Activated T-cell treated with anti-CD3 and anti-CD28 coated beads, Interleukin-2, amount 50 U/mL, for 48 hours (primary cell): ENCODE measurements around the gene PALLD.

Experiments
- DNase-seq, 2 experiments: peaks; one replicate each; pipeline ENCODE4 v3.0.0-alpha.2; 2020

PALLD gene

GRCh38 chr4:168528131-168528949 is 31.5 kb downstream of the PALLD start:
- DNase-seq = no peak

GRCh38 chr4:168529257-168529656 is 32.4 kb downstream of the PALLD start:
- no peak for DNase-seq

GRCh38 chr4:168531305-168531704 is 34.5 kb downstream of the PALLD start:
- DNase-seq = no peak

- no peak for DNase-seq
Measured at GRCh38 chr4:168534535-168534934, 37.7 kb downstream of the PALLD start.

- DNase-seq = no peak
Measured at GRCh38 chr4:168535689-168536088, 38.8 kb downstream of the PALLD start.

- no peak for DNase-seq
Measured at GRCh38 chr4:168536448-168536847, 39.6 kb downstream of the PALLD start.

GRCh38 chr4:168537086-168537485 is 40.2 kb downstream of the PALLD start:
- no peak for DNase-seq

- DNase-seq = no peak
Measured at GRCh38 chr4:168537571-168537970, 40.7 kb downstream of the PALLD start.

GRCh38 chr4:168538632-168539031 is 41.8 kb downstream of the PALLD start:
- no peak for DNase-seq

- peak in 1 of 2 experiments; percentile 18 for DNase-seq
Measured at GRCh38 chr4:168540086-168540485, 43.2 kb downstream of the PALLD start.

GRCh38 chr4:168540503-168541265 is 43.8 kb downstream of the PALLD start:
- no peak for DNase-seq

- DNase-seq = no peak
Measured at GRCh38 chr4:168541266-168541953, 44.6 kb downstream of the PALLD start.

GRCh38 chr4:168549143-168549542 is 52.3 kb downstream of the PALLD start:
- DNase-seq = no peak

GRCh38 chr4:168550064-168550766 is 53.4 kb downstream of the PALLD start:
- DNase-seq = no peak

GRCh38 chr4:168551211-168551610 is 54.4 kb downstream of the PALLD start:
- DNase-seq = no peak

- no peak for DNase-seq
Measured at GRCh38 chr4:168551945-168552695, 55.3 kb downstream of the PALLD start.

GRCh38 chr4:168553714-168554370 is 57.0 kb downstream of the PALLD start:
- DNase-seq = no peak

GRCh38 chr4:168555437-168555836 is 58.6 kb downstream of the PALLD start:
- no peak for DNase-seq

- no peak for DNase-seq
Measured at GRCh38 chr4:168557658-168558057, 60.8 kb downstream of the PALLD start.

GRCh38 chr4:168558599-168558998 is 61.7 kb downstream of the PALLD start:
- DNase-seq = no peak
